H1 (cell line): Measurements from ENCODE around the gene PTF1A. TPM values are rescaled to one million over a fixed set of nuclear protein-coding genes. Genes with fewer than 3 reads are reported as not detected.

Source experiments
- CTCF ChIA-PET: fragments of 300-600 bp; sonication (Branson Sonifier 250); formaldehyde crosslinking; loops from one replicate; lab custom pipeline; 2021; ENCODE audit not compliant: partially characterized antibody; lab: Charles Lee
- POLR2A ChIA-PET: fragments of 300-600 bp; sonication (Branson Sonifier 250); formaldehyde crosslinking; loops from one replicate; lab custom pipeline; 2021; ENCODE audit warnings: inconsistent platforms; ENCODE audit not compliant: partially characterized antibody; lab: Charles Lee
- DNase-seq, 2 experiments: peaks; one replicate each; pipeline versions ENCODE4 v3.0.0 to v3.0.0-alpha.2; 2010 to 2022; ENCODE audit warnings: low spot score in 2 of 2, low read depth in 1 of 2, mixed read lengths in 1 of 2
- FAIRE-seq: peaks from 2 replicates; lab custom pipeline; 2011; peaks lifted over from hg19 to GRCh38; lab: Jason Lieb, UNC
- H2AFZ ChIP-seq: 2 replicates; pipeline ENCODE4 v1.8.1; 2012; ENCODE audit warnings: low read length, inconsistent platforms
- H2AK5ac ChIP-seq: 2 replicates; pipeline ENCODE4 v1.6.1; 2013; ENCODE audit warnings: low read depth, low read length
- H2BK120ac ChIP-seq: replicated peaks from 2 replicates; pipeline ENCODE3; 2013; ENCODE audit warnings: low read depth, low read length, inconsistent platforms
- H2BK12ac ChIP-seq: 2 replicates; pipeline ENCODE4 v1.6.1; 2013; ENCODE audit warnings: low read depth, low read length
- H2BK15ac ChIP-seq: 2 replicates; pipeline ENCODE4 v1.6.1; 2013; ENCODE audit warnings: low read length
- H2BK20ac ChIP-seq: 2 replicates; pipeline ENCODE4 v1.6.1; 2013; ENCODE audit warnings: low read length
- H2BK5ac ChIP-seq: 2 replicates; pipeline ENCODE4 v1.6.1; 2013; ENCODE audit warnings: low read depth, low read length
- H3K14ac ChIP-seq: 2 replicates; pipeline ENCODE4 v1.6.1; 2013; ENCODE audit warnings: inconsistent platforms; ENCODE audit not compliant: insufficient read length
- H3K18ac ChIP-seq: 2 replicates; pipeline ENCODE4 v1.6.1; 2013; ENCODE audit warnings: low read length; ENCODE audit errors: extremely low read depth
- H3K23ac ChIP-seq: 2 replicates; pipeline ENCODE4 v1.6.1; 2013; ENCODE audit warnings: inconsistent platforms; ENCODE audit not compliant: insufficient read length
- H3K23me2 ChIP-seq: 2 replicates; pipeline ENCODE4 v1.6.1; 2013; ENCODE audit warnings: low read depth, low read length
- H3K27ac ChIP-seq: 2 replicates; pipeline ENCODE4 v1.6.1; 2011; ENCODE audit warnings: low read depth, low read length, inconsistent platforms
- H3K27me3 ChIP-seq, 4 experiments: replicated peaks in 1 of 4; 1 replicate in 1 of 4; 2 replicates in 3 of 4; pipeline versions ENCODE4 v1.6.1 to v1.8.1; 2011 to 2013; ENCODE audit warnings: low read length in 3 of 4, mild to moderate bottlenecking in 3 of 4, inconsistent platforms in 2 of 4, mixed read lengths in 2 of 4, moderate library complexity in 1 of 4; ENCODE audit not compliant: control insufficient read depth in 3 of 4, insufficient read depth in 3 of 4; ENCODE audit errors: extremely low read depth in 1 of 4
- H3K36me3 ChIP-seq, 4 experiments: 2 replicates each; pipeline versions ENCODE4 v1.6.1 to v1.8.1; 2011 to 2013; ENCODE audit warnings: mild to moderate bottlenecking in 4 of 4, low read length in 3 of 4, moderate library complexity in 2 of 4, control low read depth in 1 of 4, inconsistent platforms in 1 of 4; ENCODE audit not compliant: insufficient read depth in 4 of 4, control insufficient read depth in 2 of 4
- H3K4ac ChIP-seq: replicated peaks from 2 replicates; pipeline ENCODE3; 2013; ENCODE audit warnings: low read length, low read depth, mixed read lengths, inconsistent platforms; ENCODE audit not compliant: insufficient read length
- H3K4me1 ChIP-seq, 4 experiments: replicated peaks in 1 of 4; 1 replicate in 1 of 4; 2 replicates in 3 of 4; pipeline versions ENCODE4 v1.6.1 to v1.8.1; 2011 to 2013; ENCODE audit warnings: low read length in 3 of 4, inconsistent platforms in 2 of 4, mixed read lengths in 1 of 4; ENCODE audit not compliant: insufficient read depth in 4 of 4, control insufficient read depth in 3 of 4
- H3K4me2 ChIP-seq, 2 experiments: 2 replicates each; pipeline versions ENCODE4 v1.6.1 to v1.8.1; 2011 to 2013; ENCODE audit warnings: low read depth in 2 of 2, low read length in 2 of 2, control low read depth in 1 of 2, inconsistent platforms in 1 of 2, mild to moderate bottlenecking in 1 of 2; ENCODE audit not compliant: insufficient read depth in 1 of 2
- H3K4me3 ChIP-seq, 4 experiments: fragments of 200-600, 300-600 bp in 1 of 4; sonication (generic), shearing (Covaris generic), sonication (Bioruptor Twin) in 1 of 4; 2 replicates each; pipeline versions ENCODE4 v1.5.1 to v1.8.1; 2011 to 2016; ENCODE audit warnings: low read length in 4 of 4, low read depth in 3 of 4, control low read depth in 2 of 4, inconsistent platforms in 2 of 4, mild to moderate bottlenecking in 2 of 4, mixed read lengths in 1 of 4, moderate library complexity in 1 of 4; ENCODE audit not compliant: insufficient read depth in 2 of 4; ENCODE audit errors: extremely low read depth in 1 of 4
- H3K56ac ChIP-seq: replicated peaks from 2 replicates; pipeline ENCODE3; 2013; ENCODE audit warnings: low read depth, mild to moderate bottlenecking, mixed read lengths, low read length, inconsistent platforms; ENCODE audit not compliant: insufficient read length
- H3K79me1 ChIP-seq: 2 replicates; pipeline ENCODE4 v1.6.1; 2013; ENCODE audit warnings: low read depth, low read length, control low read depth
- H3K79me2 ChIP-seq, 2 experiments: 2 replicates each; pipeline versions ENCODE4 v1.6.1 to v1.8.1; 2012 to 2013; ENCODE audit warnings: low read length in 2 of 2, mild to moderate bottlenecking in 2 of 2, inconsistent platforms in 1 of 2; ENCODE audit not compliant: insufficient read depth in 2 of 2, control insufficient read depth in 1 of 2
- H3K9ac ChIP-seq, 4 experiments: replicated peaks in 1 of 4; 1 replicate in 1 of 4; 2 replicates in 3 of 4; pipeline versions ENCODE4 v1.6.1 to v1.8.1; 2011 to 2013; ENCODE audit warnings: low read depth in 3 of 4, low read length in 3 of 4, control low read depth in 2 of 4, mild to moderate bottlenecking in 2 of 4, moderate library complexity in 2 of 4, inconsistent platforms in 1 of 4; ENCODE audit errors: extremely low read depth in 1 of 4
- H3K9me3 ChIP-seq, 2 experiments: 2 replicates each; pipeline versions ENCODE4 v1.6.1 to v1.8.1; 2012 to 2013; ENCODE audit warnings: mild to moderate bottlenecking in 2 of 2, moderate library complexity in 2 of 2, control low read depth in 1 of 2, inconsistent platforms in 1 of 2, low read depth in 1 of 2, low read length in 1 of 2, mixed read lengths in 1 of 2; ENCODE audit not compliant: insufficient read depth in 2 of 2
- H4K20me1 ChIP-seq, 2 experiments: replicated peaks in 1 of 2; 2 replicates each; pipeline versions ENCODE3 to v1.8.1; 2011 to 2013; ENCODE audit warnings: inconsistent platforms in 2 of 2, low read length in 2 of 2, mild to moderate bottlenecking in 1 of 2; ENCODE audit not compliant: insufficient read depth in 2 of 2, control insufficient read depth in 1 of 2
- H4K5ac ChIP-seq: 2 replicates; pipeline ENCODE4 v1.6.1; 2013; ENCODE audit warnings: low read length, low read depth, mixed read lengths, inconsistent platforms; ENCODE audit not compliant: insufficient read length
- H4K8ac ChIP-seq: 2 replicates; pipeline ENCODE4 v1.8.0; 2013; ENCODE audit warnings: mild to moderate bottlenecking, moderate library complexity, low read length, inconsistent platforms; ENCODE audit not compliant: insufficient read depth; ENCODE audit errors: extremely low read depth
- H4K91ac ChIP-seq: replicated peaks from 2 replicates; pipeline ENCODE3; 2013; ENCODE audit warnings: low read length, mixed read lengths, inconsistent platforms; ENCODE audit not compliant: insufficient read length
- FOSL1 ChIP-seq: IDR thresholded peaks from 2 replicates; pipeline ENCODE4 v1.6.1; 2011; ENCODE audit warnings: mild to moderate bottlenecking, low read depth, low read length, moderate library complexity; ENCODE audit not compliant: insufficient read depth
- GTF2F1 ChIP-seq: IDR thresholded peaks from 2 replicates; pipeline ENCODE4 v1.6.1; 2012; ENCODE audit warnings: low read depth, low read length, improper control_type of control experiment, borderline replicate concordance
- NANOG ChIP-seq: IDR thresholded peaks from 2 replicates; pipeline ENCODE4 v1.6.1; 2011; ENCODE audit warnings: low read length, low read depth, mild to moderate bottlenecking, inconsistent platforms; ENCODE audit not compliant: insufficient read depth, poor library complexity, severe bottlenecking
- SP2 ChIP-seq: IDR thresholded peaks from 2 replicates; pipeline ENCODE4 v1.6.1; 2012; ENCODE audit warnings: mild to moderate bottlenecking, low read length, inconsistent platforms
- WGBS, 2 experiments: shearing (Covaris generic) in 1 of 2; methylation state at CpG; one replicate each; pipeline versions ENCODE4 v1.1.6 to v1.1.7; 2013 to 2015; ENCODE audit warnings: low lambda C conversion rate in 2 of 2, mixed read lengths in 2 of 2, inconsistent platforms in 1 of 2, low coverage in 1 of 2, missing lambda C conversion rate in 1 of 2; ENCODE audit not compliant: insufficient replicate concordance in 2 of 2, insufficient coverage in 1 of 2, insufficient read length in 1 of 2; ENCODE audit errors: extremely low coverage in 1 of 2, missing lambda C conversion rate in 1 of 2; 5-methylcytosine and 5-hydroxymethylcytosine counted together
- polyA plus RNA-seq, 7 experiments: library from polyadenylated mRNA; depleted of rRNA in 3 of 7; stranded (reverse) in 5 of 7; unstranded in 2 of 7; fragments of >200 nt in 5 of 7; fragments of 200-250 nt in 2 of 7; gene quantifications; 1 replicate in 5 of 7; 2 replicates in 1 of 7; 4 replicates in 1 of 7; pipeline versions ENCODE4 v1.2.1 to v1.2.3, GENCODE V29; 2011 to 2013; ENCODE audit warnings: missing spikeins in 2 of 7, mixed read lengths in 2 of 7
- total RNA-seq: library from RNA; stranded (reverse); fragmentation: NEBNext Ultra II Directional; extraction: Animal tissue kit (Norgen Biotek cat#: 25700); gene quantifications from 2 replicates; pipeline ENCODE4 v1.2.1, GENCODE V29; 2021

Gene PTF1A
- total and polyA plus RNA-seq, 2 of the 8 experiments (the other 6 are each of a cell fraction or from before 2014, with no cell fraction given): not detected

GRCh38 chr10:23204773-23205172 lies 12.7 kb downstream of the PTF1A start:
- H3K79me2 ChIP-seq: no peaks in the 10 kb centered on the region
- H2BK12ac ChIP-seq: no peak overlapping the region
- peak overlapping the region; percentile 20 to 37; a peak in 3 of 4 replicates for H3K4me2 ChIP-seq
- peaks cover 51 to 63% (median 58%) of the 10 kb centered on the region in 4 experiments for H3K27me3 ChIP-seq
- no peak overlapping the region for H3K18ac ChIP-seq
- H3K56ac ChIP-seq: no peak overlapping the region
- no peak overlapping the region for H2BK20ac ChIP-seq
- peak; percentile 39 for FAIRE-seq
- H2AFZ ChIP-seq: no peak overlapping the region
- H3K4me1 ChIP-seq: peaks cover 0 to 18% (median 12%) of the 10 kb centered on the region in 4 experiments
- no peak overlapping the region for H4K8ac ChIP-seq
- H3K9me3 ChIP-seq: no peaks in the 10 kb centered on the region
- no peak overlapping the region for H4K91ac ChIP-seq
- H3K4me3 ChIP-seq: peak overlapping the region in 1 of 4 experiments; percentile 32; a peak in 3 of 8 replicates
- CTCF ChIA-PET: interaction anchor here (1.1 to 1.8 kb wide), 8 partner anchors 9 to 583 kb away, joined by 3 to 4 read pairs (median 3); no protein-coding TSS in a partner anchor
- no peaks in the 10 kb centered on the region; a peak in 1 of 8 replicates for H3K36me3 ChIP-seq
- H2AK5ac ChIP-seq: no peak overlapping the region
- H2BK5ac ChIP-seq: no peak overlapping the region
- H3K79me1 ChIP-seq: no peaks in the 10 kb centered on the region
- H3K23ac ChIP-seq: no peak overlapping the region
- no peak overlapping the region for H3K9ac ChIP-seq
- no peak overlapping the region for H3K14ac ChIP-seq
- no peak for DNase-seq
- no peaks in the 10 kb centered on the region; the same call in 1 of the 2 replicates for H3K23me2 ChIP-seq
- H2BK15ac ChIP-seq: no peak overlapping the region
- 10% methylated on average over 10 of the region's 10 CpGs; no CpG with 5 or more reads in 1 of the 2 experiments for WGBS, 2 experiments
- H3K4ac ChIP-seq: no peak overlapping the region
- H4K20me1 ChIP-seq: peaks cover 4 to 15% of the 10 kb centered on the region in 2 experiments
- POLR2A ChIA-PET: no interaction called here
- no peak overlapping the region for H4K5ac ChIP-seq
- no peak overlapping the region for H3K27ac ChIP-seq
- H2BK120ac ChIP-seq: no peak overlapping the region
- TF ChIP-seq FOSL1: no peak
- no peak for TF ChIP-seq SP2
- peak; percentile 31 for TF ChIP-seq NANOG
- TF ChIP-seq GTF2F1: no peak
